HG03196 (cell line): ENCODE results near the gene MICAL2.
A peak's percentile ranks its signal among the peaks of the same experiment; 100 is the strongest.

Source experiments
- ATAC-seq: cut with Tn5 transposase; IDR thresholded peaks from one replicate; pipeline ENCODE4 v1.9.1; 2021; ENCODE audit not compliant: unreplicated experiment

Gene MICAL2

GRCh38 chr11:12206529-12206928, 96.1 kb downstream of the MICAL2 start:
- ATAC-seq = no peak

GRCh38 chr11:12207384-12208150, 97.2 kb downstream of the MICAL2 start:
- ATAC-seq = no peak

GRCh38 chr11:12209096-12209495, 98.7 kb downstream of the MICAL2 start:
- ATAC-seq = no peak

GRCh38 chr11:12210200-12210599, 99.8 kb downstream of the MICAL2 start:
- ATAC-seq = no peak

- ATAC-seq = no peak
Measured at GRCh38 chr11:12211331-12212065, 101.1 kb downstream of the MICAL2 start.

- ATAC-seq = no peak
Measured at GRCh38 chr11:12212174-12212820, 101.9 kb downstream of the MICAL2 start.

GRCh38 chr11:12212821-12213185, 102.4 kb downstream of the MICAL2 start:
- no peak for ATAC-seq

- ATAC-seq = no peak
Measured at GRCh38 chr11:12213883-12214282, 103.5 kb downstream of the MICAL2 start.

GRCh38 chr11:12214751-12215150, 104.4 kb downstream of the MICAL2 start:
- ATAC-seq = no peak

- ATAC-seq = no peak
Measured at GRCh38 chr11:12215181-12215593, 104.8 kb downstream of the MICAL2 start.

GRCh38 chr11:12216041-12216451, 105.7 kb downstream of the MICAL2 start:
- no peak for ATAC-seq

- ATAC-seq = no peak
Measured at GRCh38 chr11:12216671-12217374, 106.4 kb downstream of the MICAL2 start.

- no peak for ATAC-seq
Measured at GRCh38 chr11:12217879-12218278, 107.5 kb downstream of the MICAL2 start.

GRCh38 chr11:12218909-12219308, 108.5 kb downstream of the MICAL2 start:
- ATAC-seq = no peak

GRCh38 chr11:12219757-12220156, 109.4 kb downstream of the MICAL2 start:
- no peak for ATAC-seq

GRCh38 chr11:12220305-12220704, 109.9 kb downstream of the MICAL2 start:
- no peak for ATAC-seq

GRCh38 chr11:12221051-12221535, 110.7 kb downstream of the MICAL2 start:
- no peak for ATAC-seq

GRCh38 chr11:12222055-12222792, 111.8 kb downstream of the MICAL2 start:
- no peak for ATAC-seq

- ATAC-seq = no peak
Measured at GRCh38 chr11:12223771-12224536, 113.6 kb downstream of the MICAL2 start.

GRCh38 chr11:12224537-12224893, 114.1 kb downstream of the MICAL2 start:
- peak; percentile 98 for ATAC-seq
